PC-9 (cell line): ENCODE measurements around the gene SLC8A1. TPM values are rescaled to one million over a fixed set of nuclear protein-coding genes. Genes with fewer than 3 reads are reported as not detected.

Source experiments
- BruUV-seq: library from RNA; stranded (reverse); fragments of 400-500 nt; replicated peaks from 2 replicates; lab custom pipeline; 2021; lab: Mats Ljungman, UMichigan
- CTCF ChIA-PET: fragments of 300-600 bp; sonication (Branson Sonifier 250); formaldehyde crosslinking; loops from one replicate; lab custom pipeline; 2022; ENCODE audit warnings: antibody characterized with exemption; lab: Charles Lee
- POLR2A ChIA-PET: fragments of 300-600 bp; sonication (Branson Sonifier 250); formaldehyde crosslinking; loops from one replicate; lab custom pipeline; 2022; ENCODE audit warnings: antibody characterized with exemption; ENCODE audit not compliant: unreplicated experiment; lab: Charles Lee
- DNase-seq, 2 experiments: peaks; one replicate each; pipeline versions ENCODE4 v3.0.0 to v3.0.0-alpha.2; 2015 to 2022; ENCODE audit warnings: mixed read lengths in 1 of 2
- H2AFZ ChIP-seq: fragments of 200-600 bp; sonication (generic); 2 replicates; pipeline ENCODE4 v1.8.1; 2017; ENCODE audit warnings: antibody characterized with exemption
- H3F3A ChIP-seq: fragments of 200-600 bp; sonication (generic); 2 replicates; pipeline ENCODE4 v1.8.1; 2017; ENCODE audit warnings: antibody characterized with exemption, mild to moderate bottlenecking, low read depth; ENCODE audit not compliant: insufficient read depth
- H3K27ac ChIP-seq: fragments of 200-600 bp; sonication (generic); 2 replicates; pipeline ENCODE4 v1.6.1; 2016; ENCODE audit warnings: mixed run types
- H3K27me3 ChIP-seq: fragments of 200-600 bp; sonication (generic); 2 replicates; pipeline ENCODE4 v1.6.1; 2016; ENCODE audit warnings: low read depth, mixed run types; ENCODE audit not compliant: insufficient read depth
- H3K36me3 ChIP-seq: fragments of 200-600 bp; sonication (generic); 2 replicates; pipeline ENCODE4 v1.6.1; 2016; ENCODE audit warnings: low read depth, mixed run types
- H3K4me1 ChIP-seq: fragments of 200-600 bp; sonication (generic); replicated peaks from 2 replicates; pipeline ENCODE4 v1.6.1; 2016; ENCODE audit warnings: mixed run types; ENCODE audit not compliant: insufficient read depth
- H3K4me2 ChIP-seq: fragments of 200-600 bp; sonication (generic); 2 replicates; pipeline ENCODE4 v1.6.1; 2017; ENCODE audit warnings: mixed run types
- H3K4me3 ChIP-seq: fragments of 200-600 bp; sonication (generic); 2 replicates; pipeline ENCODE4 v1.6.1; 2016; ENCODE audit warnings: mixed run types
- H3K79me2 ChIP-seq: fragments of 200-600 bp; sonication (generic); 2 replicates; pipeline ENCODE4 v1.6.1; 2017; ENCODE audit warnings: low read depth, mixed run types
- H3K9me2 ChIP-seq: fragments of 200-600 bp; sonication (generic); 2 replicates; pipeline ENCODE4 v1.8.1; 2017; ENCODE audit warnings: mild to moderate bottlenecking; ENCODE audit not compliant: insufficient read depth
- H3K9me3 ChIP-seq: fragments of 200-600 bp; sonication (generic); 2 replicates; pipeline ENCODE4 v1.8.1; 2016; ENCODE audit warnings: low read depth; ENCODE audit not compliant: insufficient read depth
- H4K20me1 ChIP-seq: fragments of 200-600 bp; sonication (generic); 2 replicates; pipeline ENCODE4 v1.8.1; 2017; ENCODE audit not compliant: insufficient read depth
- CTCF ChIP-seq: fragments of 200-600 bp; sonication (generic); conservative IDR thresholded peaks from 2 replicates; pipeline ENCODE4 v1.6.1; 2017; ENCODE audit warnings: mixed run types, antibody characterized with exemption, mild to moderate bottlenecking, moderate library complexity
- EZH2 ChIP-seq: fragments of 200-600 bp; sonication (generic); IDR thresholded peaks from 2 replicates; pipeline ENCODE4 v1.8.0; 2017; ENCODE audit warnings: antibody characterized with exemption, low read depth
- intact Hi-C: fragments of 100-400 bp; cut with micrococcal nuclease; formaldehyde crosslinking; loops from one replicate; pipeline ENCODE4 v1.10.0; 2022; ENCODE audit not compliant: unreplicated experiment
- total RNA-seq: library from RNA; stranded (reverse); gene quantifications from 2 replicates; pipeline ENCODE4 v1.2.3, GENCODE V29; 2021

Gene SLC8A1
- total RNA-seq, 1 experiment from 2014 or later: 13.5 TPM

GRCh38 chr2:40118622-40119021, 333.3 kb downstream of the SLC8A1 start:
- no peak overlapping the region for H3K4me2 ChIP-seq
- H3K27ac ChIP-seq: no peak overlapping the region
- H3F3A ChIP-seq: no peaks in the 10 kb centered on the region
- no peak overlapping the region for H3K4me3 ChIP-seq
- H3K9me2 ChIP-seq: no peaks in the 10 kb centered on the region
- CTCF ChIA-PET: no interaction called here
- intact Hi-C loops: no loop called here
- BruUV-seq: no TSS peak
- H3K79me2 ChIP-seq: no peaks in the 10 kb centered on the region
- DNase-seq: no peak
- H3K9me3 ChIP-seq: no peaks in the 10 kb centered on the region
- POLR2A ChIA-PET: no interaction called here
- H3K4me1 ChIP-seq: no peaks in the 10 kb centered on the region
- H3K27me3 ChIP-seq: no peaks in the 10 kb centered on the region
- no peaks in the 10 kb centered on the region for H3K36me3 ChIP-seq
- H2AFZ ChIP-seq: no peak overlapping the region
- H4K20me1 ChIP-seq: no peaks in the 10 kb centered on the region
- TF ChIP-seq CTCF (no peak), EZH2 (no peak)

GRCh38 chr2:40115894-40116293, 336.0 kb downstream of the SLC8A1 start:
- Histone ChIP-seq H2AFZ (no peak overlapping the region), H3K27ac (no peak overlapping the region), H3K9me2 (no peaks in the 10 kb centered on the region), H3K9me3 (no peaks in the 10 kb centered on the region), H3K27me3 (no peaks in the 10 kb centered on the region), H3K4me1 (no peaks in the 10 kb centered on the region), H3K4me2 (no peak overlapping the region), H3F3A (no peaks in the 10 kb centered on the region), H3K36me3 (no peaks in the 10 kb centered on the region), H3K4me3 (no peak overlapping the region), H3K79me2 (no peaks in the 10 kb centered on the region), H4K20me1 (no peaks in the 10 kb centered on the region)
- no TSS peak for BruUV-seq
- TF ChIP-seq EZH2 (no peak), CTCF (no peak)
- intact Hi-C loops: no loop called here
- ChIA-PET POLR2A (no interaction called here), CTCF (no interaction called here)
- DNase-seq: no peak

- H3K4me2 ChIP-seq: no peak overlapping the region
- ChIA-PET CTCF (no interaction called here), POLR2A (no interaction called here)
- no peaks in the 10 kb centered on the region for H3K27me3 ChIP-seq
- no peak for DNase-seq
- H3K4me1 ChIP-seq: no peaks in the 10 kb centered on the region
- no peaks in the 10 kb centered on the region for H3F3A ChIP-seq
- intact Hi-C loops: no loop called here
- no peak overlapping the region for H3K27ac ChIP-seq
- no peak overlapping the region for H2AFZ ChIP-seq
- H4K20me1 ChIP-seq: no peaks in the 10 kb centered on the region
- no peaks in the 10 kb centered on the region for H3K9me2 ChIP-seq
- BruUV-seq: no TSS peak
- no peaks in the 10 kb centered on the region for H3K36me3 ChIP-seq
- H3K9me3 ChIP-seq: no peaks in the 10 kb centered on the region
- no peaks in the 10 kb centered on the region for H3K79me2 ChIP-seq
- H3K4me3 ChIP-seq: no peak overlapping the region
- no peak for TF ChIP-seq CTCF
- no peak for TF ChIP-seq EZH2
These were observed 336.5 kb downstream of the SLC8A1 start for GRCh38 chr2:40115348-40115747.
